HCT116 (cell line): ENCODE measurements around the gene PVALEF. TPM values are rescaled to one million over a fixed set of nuclear protein-coding genes. Genes with fewer than 3 reads are reported as not detected.

Source experiments
- ATAC-seq: fragments of 200-7000 bp; cut with Tn5 transposase; 2 replicates; pipeline ENCODE4 v1.9.1; 2020; ENCODE audit warnings: mild to moderate bottlenecking, moderate library complexity
- BruUV-seq: library from RNA; stranded (reverse); fragments of 400-500 nt; replicated peaks from 2 replicates; lab custom pipeline; 2021; lab: Mats Ljungman, UMichigan
- CTCF ChIA-PET: fragments of 300-600 bp; sonication (Branson Sonifier 250); formaldehyde crosslinking; loops from one replicate; lab custom pipeline; 2021; ENCODE audit warnings: antibody characterized with exemption; lab: Charles Lee
- POLR2A ChIA-PET: fragments of 300-600, 350-600 bp; sonication (Branson Sonifier 250); formaldehyde crosslinking; loops from one replicate; lab custom pipeline; 2021; ENCODE audit warnings: antibody characterized with exemption; lab: Charles Lee
- RAD21 ChIA-PET, 2 experiments: fragments of 300-600 bp; sonication (Branson Sonifier 250); formaldehyde crosslinking; loops; one replicate each; lab custom pipeline; 2023; ENCODE audit warnings: low total read pairs in 2 of 2; ENCODE audit not compliant: uncharacterized antibody in 2 of 2, unreplicated experiment in 2 of 2, low non-redundant PET in 1 of 2; lab: Charles Lee
- DNase-seq: peaks from one replicate; pipeline ENCODE4 v3.0.0-alpha.2; 2010; ENCODE audit warnings: low read depth, low spot score
- H2AFZ ChIP-seq: fragments of 200-600 bp; shearing (Covaris generic), sonication (generic); 2 replicates; pipeline ENCODE4 v1.6.1; 2017; ENCODE audit warnings: low read depth, mixed run types, mixed read lengths, antibody characterized with exemption, low read length; ENCODE audit not compliant: poor library complexity, severe bottlenecking
- H3K27ac ChIP-seq: 2 replicates; pipeline ENCODE4 v1.5.1; 2012; ENCODE audit warnings: low read depth, low read length
- H3K27me3 ChIP-seq: fragments of 200-600 bp; sonication (generic); 2 replicates; pipeline ENCODE4 v1.6.1; 2016; ENCODE audit warnings: mixed run types, low read length, mixed read lengths; ENCODE audit not compliant: insufficient read depth
- H3K36me3 ChIP-seq, 2 experiments: fragments of 200-500 bp in 1 of 2; fragments of 200-600 bp in 1 of 2; sonication (Bioruptor generic) in 1 of 2; sonication (generic) in 1 of 2; 2 replicates each; pipeline versions ENCODE4 v1.5.1 to v1.6.1; 2014 to 2016; ENCODE audit warnings: low read length in 2 of 2, inconsistent platforms in 1 of 2, mixed read lengths in 1 of 2, mixed run types in 1 of 2; ENCODE audit not compliant: insufficient read depth in 2 of 2, control insufficient read depth in 1 of 2
- H3K4me1 ChIP-seq, 2 experiments: fragments of 200-600 bp in 1 of 2; sonication (generic) in 1 of 2; 2 replicates each; pipeline versions ENCODE4 v1.5.1 to v1.6.1; 2012 to 2017; ENCODE audit warnings: low read length in 2 of 2, inconsistent platforms in 1 of 2, mild to moderate bottlenecking in 1 of 2, mixed read lengths in 1 of 2, mixed run types in 1 of 2, moderate library complexity in 1 of 2; ENCODE audit not compliant: insufficient read depth in 2 of 2, control insufficient read depth in 1 of 2
- H3K4me2 ChIP-seq: fragments of 200-600 bp; sonication (generic); 2 replicates; pipeline ENCODE4 v1.6.1; 2017; ENCODE audit warnings: mixed run types, low read length, mixed read lengths
- H3K4me3 ChIP-seq, 2 experiments: fragments of 200-600 bp in 1 of 2; sonication (generic) in 1 of 2; replicated peaks in 1 of 2; 2 replicates each; pipeline ENCODE4 v1.5.1; 2011 to 2016; ENCODE audit warnings: low read length in 2 of 2, control low read depth in 1 of 2, low read depth in 1 of 2, mild to moderate bottlenecking in 1 of 2, mixed read lengths in 1 of 2, mixed run types in 1 of 2
- H3K79me2 ChIP-seq: fragments of 200-600 bp; sonication (generic); 2 replicates; pipeline ENCODE4 v1.6.1; 2017; ENCODE audit warnings: mild to moderate bottlenecking, mixed run types, low read length, moderate library complexity, mixed read lengths; ENCODE audit not compliant: insufficient read depth
- H3K9ac ChIP-seq: fragments of 200-600 bp; sonication (generic); 2 replicates; pipeline ENCODE4 v1.6.1; 2016; ENCODE audit warnings: low read length, mixed read lengths
- H3K9me2 ChIP-seq: fragments of 200-600 bp; sonication (generic), shearing (Covaris generic); 2 replicates; pipeline ENCODE4 v1.6.1; 2017; ENCODE audit warnings: mixed run types, mild to moderate bottlenecking, moderate library complexity; ENCODE audit not compliant: insufficient read depth
- H3K9me3 ChIP-seq, 2 experiments: fragments of 200-500 bp in 1 of 2; fragments of 200-600 bp in 1 of 2; sonication (Bioruptor generic) in 1 of 2; sonication (generic) in 1 of 2; 2 replicates each; pipeline ENCODE4 v1.6.1; 2014 to 2017; ENCODE audit warnings: low read length in 2 of 2, mixed read lengths in 2 of 2, inconsistent platforms in 1 of 2, low read depth in 1 of 2, mild to moderate bottlenecking in 1 of 2, mixed run types in 1 of 2, moderate library complexity in 1 of 2; ENCODE audit not compliant: control insufficient read depth in 1 of 2, insufficient read depth in 1 of 2
- H4K20me1 ChIP-seq: fragments of 200-600 bp; sonication (generic), shearing (Covaris generic); 2 replicates; pipeline ENCODE4 v1.6.1; 2017; ENCODE audit warnings: mixed run types, mild to moderate bottlenecking, moderate library complexity; ENCODE audit not compliant: insufficient read depth
- ATF3 ChIP-seq: IDR thresholded peaks from 2 replicates; pipeline ENCODE4 v1.6.1; 2012
- CBX3 ChIP-seq: IDR thresholded peaks from 2 replicates; pipeline ENCODE4 v1.6.1; 2012; ENCODE audit warnings: low read depth
- CEBPB ChIP-seq: IDR thresholded peaks from 2 replicates; pipeline ENCODE4 v1.6.1; 2012; ENCODE audit warnings: low read depth
- CTCF ChIP-seq, 3 experiments: fragments of 200-600 bp in 1 of 3; sonication (generic) in 1 of 3; IDR thresholded peaks in 2 of 3; conservative IDR thresholded peaks in 1 of 3; 2 replicates each; pipeline ENCODE4 v1.5.1; 2012 to 2017; ENCODE audit warnings: low read depth in 2 of 3, low read length in 2 of 3, antibody characterized with exemption in 1 of 3, borderline replicate concordance in 1 of 3, control low read depth in 1 of 3, mild to moderate bottlenecking in 1 of 3, mixed read lengths in 1 of 3, mixed run types in 1 of 3, moderate library complexity in 1 of 3; ENCODE audit not compliant: insufficient read depth in 1 of 3
- EGR1 ChIP-seq: IDR thresholded peaks from 2 replicates; pipeline ENCODE4 v1.6.1; 2012; ENCODE audit warnings: low read depth
- ELF1 ChIP-seq: IDR thresholded peaks from 2 replicates; pipeline ENCODE4 v1.6.1; 2012; ENCODE audit warnings: low read depth, borderline replicate concordance
- EZH2 ChIP-seq: fragments of 200-600 bp; sonication (generic); IDR thresholded peaks from 2 replicates; pipeline ENCODE4 v1.6.1; 2017; ENCODE audit warnings: antibody characterized with exemption, mixed run types
- EZH2phosphoT487 ChIP-seq: fragments of 200-600 bp; IDR thresholded peaks from 2 replicates; pipeline ENCODE4 v1.6.1; 2018; ENCODE audit warnings: antibody characterized with exemption, borderline replicate concordance
- JUND ChIP-seq: IDR thresholded peaks from 2 replicates; pipeline ENCODE4 v1.6.1; 2012
- MAX ChIP-seq: IDR thresholded peaks from 2 replicates; pipeline ENCODE4 v1.6.1; 2012
- POLR2A ChIP-seq: IDR thresholded peaks from 2 replicates; pipeline ENCODE4 v1.7.0; 2011; ENCODE audit warnings: borderline replicate concordance; ENCODE audit not compliant: insufficient read depth, insufficient read length; ENCODE audit errors: extremely low read depth
- POLR2AphosphoS5 ChIP-seq: IDR thresholded peaks from 2 replicates; pipeline ENCODE4 v1.6.1; 2011; ENCODE audit warnings: mild to moderate bottlenecking, low read depth, low read length, moderate library complexity
- REST ChIP-seq: IDR thresholded peaks from 2 replicates; pipeline ENCODE4 v1.6.1; 2012; ENCODE audit warnings: low read depth
- SIN3A ChIP-seq: IDR thresholded peaks from 2 replicates; pipeline ENCODE4 v1.6.1; 2012; ENCODE audit warnings: low read depth
- SP1 ChIP-seq: IDR thresholded peaks from 2 replicates; pipeline ENCODE4 v1.6.1; 2012; ENCODE audit warnings: low read depth
- SRF ChIP-seq: IDR thresholded peaks from 2 replicates; pipeline ENCODE4 v1.6.1; 2012; ENCODE audit warnings: low read depth
- TCF7L2 ChIP-seq: IDR thresholded peaks from 2 replicates; pipeline ENCODE4 v1.7.0; 2011; ENCODE audit warnings: borderline replicate concordance, inconsistent platforms; ENCODE audit not compliant: insufficient read depth, insufficient read length; ENCODE audit errors: extremely low read depth
- YY1 ChIP-seq: IDR thresholded peaks from 2 replicates; pipeline ENCODE4 v1.6.1; 2011; ENCODE audit warnings: low read length, low read depth, moderate library complexity, mild to moderate bottlenecking; ENCODE audit not compliant: insufficient replicate concordance; ENCODE audit errors: extremely low read depth
- ZFX ChIP-seq: fragments of 450-650 bp; IDR thresholded peaks from 2 replicates; pipeline ENCODE4 v1.6.1; 2017
- ZNF274 ChIP-seq: fragments of 200-500 bp; sonication (Bioruptor generic); IDR thresholded peaks from 2 replicates; pipeline ENCODE4 v1.6.1; 2014; ENCODE audit warnings: mild to moderate bottlenecking, low read depth, low read length, inconsistent platforms
- intact Hi-C: fragments of 100-400 bp; cut with micrococcal nuclease; formaldehyde crosslinking; loops from 2 replicates; pipeline ENCODE4 v1.10.0; 2022
- total RNA-seq: library from RNA; stranded (reverse); gene quantifications from one replicate; pipeline ENCODE4 v1.2.1, GENCODE V29; 2021; ENCODE audit not compliant: unreplicated experiment

The PVALEF gene
- total RNA-seq, 1 experiment from 2014 or later: not detected

GRCh38 chr17:81152288-81152828, 12.9 kb upstream of the PVALEF start:
- H3K4me2 ChIP-seq: no peak overlapping the region
- H3K27ac ChIP-seq: no peak overlapping the region
- no peaks in the 10 kb centered on the region for H3K79me2 ChIP-seq
- H3K9me2 ChIP-seq: no peaks in the 10 kb centered on the region
- no peaks in the 10 kb centered on the region for H4K20me1 ChIP-seq
- POLR2A ChIA-PET: no interaction called here
- CTCF ChIA-PET: interaction anchor here (1.3 kb wide), 1 partner anchor 10 kb away, joined by 4 read pairs; no protein-coding TSS in a partner anchor
- H3K27me3 ChIP-seq: peaks cover 14% of the 10 kb centered on the region; the same call in 1 of the 2 replicates
- no TSS peak for BruUV-seq
- H3K9ac ChIP-seq: no peak overlapping the region
- no peak for ATAC-seq
- peaks cover 0 to 5% of the 10 kb centered on the region in 2 experiments; a peak in 1 of 4 replicates for H3K4me1 ChIP-seq
- H3K9me3 ChIP-seq: no peaks in the 10 kb centered on the region
- no peak for DNase-seq
- intact Hi-C loops: no loop called here
- TF ChIP-seq CBX3: no peak
- no peak for TF ChIP-seq SP1
- no peak for TF ChIP-seq REST
- TF ChIP-seq SIN3A: no peak
- TF ChIP-seq CEBPB: no peak
- no peak for TF ChIP-seq ELF1
- no peak for TF ChIP-seq ZFX
- no peak for TF ChIP-seq POLR2AphosphoS5
- TF ChIP-seq ZNF274: no peak
- TF ChIP-seq YY1: no peak
- no peak for TF ChIP-seq SRF
- no peak for TF ChIP-seq MAX
- no peak for TF ChIP-seq EGR1
- no peak for TF ChIP-seq EZH2phosphoT487
- TF ChIP-seq CTCF (IDR thresholded peaks at IDR 0.05 in 2 of 3, conservative IDR thresholded peaks at IDR 0.05 in 1 of 3; ENCODE audit: borderline replicate concordance in 1 of 3, insufficient read depth in 1 of 3, low read depth in 2 of 3, low read length in 2 of 3): no peak
- no peak for TF ChIP-seq TCF7L2
- no peak for TF ChIP-seq ATF3
- TF ChIP-seq POLR2A: no peak
- TF ChIP-seq EZH2: no peak
- no peak for TF ChIP-seq JUND
- H2AFZ ChIP-seq: no peak overlapping the region
- H3K36me3 ChIP-seq: no peaks in the 10 kb centered on the region
- RAD21 ChIA-PET: no interaction called here
- H3K4me3 ChIP-seq: no peak overlapping the region
